HCT116 (cell line): Measurements from ENCODE around the gene PBX2. TPM values are rescaled to one million over a fixed set of nuclear protein-coding genes. Genes with fewer than 3 reads are reported as not detected.
A peak's percentile ranks its signal among the peaks of the same experiment; 100 is the strongest.

Source experiments
- ATAC-seq: fragments of 200-7000 bp; cut with Tn5 transposase; 2 replicates; pipeline ENCODE4 v1.9.1; 2020; ENCODE audit warnings: mild to moderate bottlenecking, moderate library complexity
- BruUV-seq: library from RNA; stranded (reverse); fragments of 400-500 nt; replicated peaks from 2 replicates; lab custom pipeline; 2021; lab: Mats Ljungman, UMichigan
- CTCF ChIA-PET: fragments of 300-600 bp; sonication (Branson Sonifier 250); formaldehyde crosslinking; loops from one replicate; lab custom pipeline; 2021; ENCODE audit warnings: antibody characterized with exemption; lab: Charles Lee
- POLR2A ChIA-PET: fragments of 300-600, 350-600 bp; sonication (Branson Sonifier 250); formaldehyde crosslinking; loops from one replicate; lab custom pipeline; 2021; ENCODE audit warnings: antibody characterized with exemption; lab: Charles Lee
- RAD21 ChIA-PET, 2 experiments: fragments of 300-600 bp; sonication (Branson Sonifier 250); formaldehyde crosslinking; loops; one replicate each; lab custom pipeline; 2023; ENCODE audit warnings: low total read pairs in 2 of 2; ENCODE audit not compliant: uncharacterized antibody in 2 of 2, unreplicated experiment in 2 of 2, low non-redundant PET in 1 of 2; lab: Charles Lee
- DNase-seq: peaks from one replicate; pipeline ENCODE4 v3.0.0-alpha.2; 2010; ENCODE audit warnings: low read depth, low spot score
- H2AFZ ChIP-seq: fragments of 200-600 bp; shearing (Covaris generic), sonication (generic); 2 replicates; pipeline ENCODE4 v1.6.1; 2017; ENCODE audit warnings: low read depth, mixed run types, mixed read lengths, antibody characterized with exemption, low read length; ENCODE audit not compliant: poor library complexity, severe bottlenecking
- H3K27ac ChIP-seq: 2 replicates; pipeline ENCODE4 v1.5.1; 2012; ENCODE audit warnings: low read depth, low read length
- H3K27me3 ChIP-seq: fragments of 200-600 bp; sonication (generic); 2 replicates; pipeline ENCODE4 v1.6.1; 2016; ENCODE audit warnings: mixed run types, low read length, mixed read lengths; ENCODE audit not compliant: insufficient read depth
- H3K36me3 ChIP-seq, 2 experiments: fragments of 200-500 bp in 1 of 2; fragments of 200-600 bp in 1 of 2; sonication (Bioruptor generic) in 1 of 2; sonication (generic) in 1 of 2; 2 replicates each; pipeline versions ENCODE4 v1.5.1 to v1.6.1; 2014 to 2016; ENCODE audit warnings: low read length in 2 of 2, inconsistent platforms in 1 of 2, mixed read lengths in 1 of 2, mixed run types in 1 of 2; ENCODE audit not compliant: insufficient read depth in 2 of 2, control insufficient read depth in 1 of 2
- H3K4me1 ChIP-seq, 2 experiments: fragments of 200-600 bp in 1 of 2; sonication (generic) in 1 of 2; 2 replicates each; pipeline versions ENCODE4 v1.5.1 to v1.6.1; 2012 to 2017; ENCODE audit warnings: low read length in 2 of 2, inconsistent platforms in 1 of 2, mild to moderate bottlenecking in 1 of 2, mixed read lengths in 1 of 2, mixed run types in 1 of 2, moderate library complexity in 1 of 2; ENCODE audit not compliant: insufficient read depth in 2 of 2, control insufficient read depth in 1 of 2
- H3K4me2 ChIP-seq: fragments of 200-600 bp; sonication (generic); 2 replicates; pipeline ENCODE4 v1.6.1; 2017; ENCODE audit warnings: mixed run types, low read length, mixed read lengths
- H3K4me3 ChIP-seq, 2 experiments: fragments of 200-600 bp in 1 of 2; sonication (generic) in 1 of 2; replicated peaks in 1 of 2; 2 replicates each; pipeline ENCODE4 v1.5.1; 2011 to 2016; ENCODE audit warnings: low read length in 2 of 2, control low read depth in 1 of 2, low read depth in 1 of 2, mild to moderate bottlenecking in 1 of 2, mixed read lengths in 1 of 2, mixed run types in 1 of 2
- H3K79me2 ChIP-seq: fragments of 200-600 bp; sonication (generic); 2 replicates; pipeline ENCODE4 v1.6.1; 2017; ENCODE audit warnings: mild to moderate bottlenecking, mixed run types, low read length, moderate library complexity, mixed read lengths; ENCODE audit not compliant: insufficient read depth
- H3K9ac ChIP-seq: fragments of 200-600 bp; sonication (generic); 2 replicates; pipeline ENCODE4 v1.6.1; 2016; ENCODE audit warnings: low read length, mixed read lengths
- H3K9me2 ChIP-seq: fragments of 200-600 bp; sonication (generic), shearing (Covaris generic); 2 replicates; pipeline ENCODE4 v1.6.1; 2017; ENCODE audit warnings: mixed run types, mild to moderate bottlenecking, moderate library complexity; ENCODE audit not compliant: insufficient read depth
- H3K9me3 ChIP-seq, 2 experiments: fragments of 200-500 bp in 1 of 2; fragments of 200-600 bp in 1 of 2; sonication (Bioruptor generic) in 1 of 2; sonication (generic) in 1 of 2; 2 replicates each; pipeline ENCODE4 v1.6.1; 2014 to 2017; ENCODE audit warnings: low read length in 2 of 2, mixed read lengths in 2 of 2, inconsistent platforms in 1 of 2, low read depth in 1 of 2, mild to moderate bottlenecking in 1 of 2, mixed run types in 1 of 2, moderate library complexity in 1 of 2; ENCODE audit not compliant: control insufficient read depth in 1 of 2, insufficient read depth in 1 of 2
- H4K20me1 ChIP-seq: fragments of 200-600 bp; sonication (generic), shearing (Covaris generic); 2 replicates; pipeline ENCODE4 v1.6.1; 2017; ENCODE audit warnings: mixed run types, mild to moderate bottlenecking, moderate library complexity; ENCODE audit not compliant: insufficient read depth
- EGR1 ChIP-seq: IDR thresholded peaks from 2 replicates; pipeline ENCODE4 v1.6.1; 2012; ENCODE audit warnings: low read depth
- EZH2phosphoT487 ChIP-seq: fragments of 200-600 bp; IDR thresholded peaks from 2 replicates; pipeline ENCODE4 v1.6.1; 2018; ENCODE audit warnings: antibody characterized with exemption, borderline replicate concordance
- JUND ChIP-seq: IDR thresholded peaks from 2 replicates; pipeline ENCODE4 v1.6.1; 2012
- POLR2A ChIP-seq: IDR thresholded peaks from 2 replicates; pipeline ENCODE4 v1.7.0; 2011; ENCODE audit warnings: borderline replicate concordance; ENCODE audit not compliant: insufficient read depth, insufficient read length; ENCODE audit errors: extremely low read depth
- POLR2AphosphoS5 ChIP-seq: IDR thresholded peaks from 2 replicates; pipeline ENCODE4 v1.6.1; 2011; ENCODE audit warnings: mild to moderate bottlenecking, low read depth, low read length, moderate library complexity
- intact Hi-C: fragments of 100-400 bp; cut with micrococcal nuclease; formaldehyde crosslinking; loops from 2 replicates; pipeline ENCODE4 v1.10.0; 2022
- total RNA-seq: library from RNA; stranded (reverse); gene quantifications from one replicate; pipeline ENCODE4 v1.2.1, GENCODE V29; 2021; ENCODE audit not compliant: unreplicated experiment

The PBX2 gene
- total RNA-seq, 1 experiment from 2014 or later = 79.0 TPM

GRCh38 chr6:32176476-32177182, 13.4 kb downstream of the PBX2 start:
- Histone ChIP-seq H3K27ac (peak overlapping the region; percentile 74), H3K9me3 (no peaks in the 10 kb centered on the region), H3K4me1 (peaks cover 24 to 52% of the 10 kb centered on the region in 2 experiments), H4K20me1 (no peaks in the 10 kb centered on the region), H3K9me2 (no peaks in the 10 kb centered on the region), H3K79me2 (peaks cover 24% of the 10 kb centered on the region), H3K27me3 (no peaks in the 10 kb centered on the region), H3K4me2 (peak overlapping the region; percentile 97), H3K4me3 (peak overlapping the region; percentile 93 to 98), H3K36me3 (peaks cover 0 to 11% of the 10 kb centered on the region in 2 experiments; a peak in 2 of 4 replicates), H2AFZ (no peak overlapping the region), H3K9ac (peak overlapping the region; percentile 90)
- DNase-seq = no peak
- ChIA-PET CTCF (interaction anchor here (0.9 to 1.7 kb wide), 3 partner anchors 14 to 58 kb away, joined by 4 to 10 read pairs (median 9); partner anchors contain the start of gene PBX2), RAD21 (no interaction called here), POLR2A (interaction anchor here (1.3 to 2.2 kb wide), 6 partner anchors 12 to 46 kb away, joined by 3 to 10 read pairs (median 5); partner anchors contain the start of genes EGFL8, FKBPL and GPSM3)
- TF ChIP-seq EZH2phosphoT487 (no peak), EGR1 (no peak)
- intact Hi-C loops = no loop called here
- TSS peak; percentile 82 for BruUV-seq
- ATAC-seq = no peak

- Histone ChIP-seq H4K20me1 (no peaks in the 10 kb centered on the region), H2AFZ (no peak within 1 kb of the TSS), H3K4me3 (peak within 1 kb of the TSS; percentile 93 to 98), H3K9ac (peak within 1 kb of the TSS; percentile 90), H3K4me1 (peaks cover 24 to 52% of the 10 kb centered on the region in 2 experiments), H3K9me2 (no peaks in the 10 kb centered on the region), H3K27ac (peak within 1 kb of the TSS; percentile 76), H3K36me3 (peaks cover under 1 to 4% of the 10 kb centered on the region in 2 experiments; a peak in 2 of 4 replicates), H3K9me3 (no peaks in the 10 kb centered on the region), H3K79me2 (peaks cover 24% of the 10 kb centered on the region), H3K27me3 (no peaks in the 10 kb centered on the region), H3K4me2 (peak within 1 kb of the TSS; percentile 97)
- intact Hi-C loops = no loop called here
- BruUV-seq = no TSS peak
- POLR2A ChIA-PET = interaction anchor here (1.8 to 2.2 kb wide), 3 partner anchors 12 to 20 kb away, joined by 5 to 10 read pairs (median 6); partner anchors contain the start of genes EGFL8 and GPSM3
- CTCF ChIA-PET = interaction anchor here (0.9 kb wide), 1 partner anchor 57 kb away, joined by 4 read pairs; no protein-coding TSS in a partner anchor
- RAD21 ChIA-PET = no interaction called here
- TF ChIP-seq JUND (no peak), POLR2A (peak; percentile 73), POLR2AphosphoS5 (peak; percentile 88)
- ATAC-seq (peak; percentile 70), DNase-seq (peak; percentile 90)
Observed at GRCh38 chr6:32175711-32176475, 14.1 kb downstream of the PBX2 start, which contains the start of gene AGPAT1. TSS of gene AGPAT1 (minus strand) at chr6:32176084. CDS start at chr6:32171496, 4,588 bp downstream.
